Activated T-helper 2 cell treated with anti-CD3 and anti-CD28 coated beads, Interferon-gamma antibody, Interleukin-2, Interleukin-4, amounts not matched to agents 10 μg/mL and 5 μg/mL and 100 μg/mL, durations not matched to agents 14 hours and 24 hours and 36 hours (primary cell): ENCODE data around the gene EP400. TPM values are rescaled to one million over a fixed set of nuclear protein-coding genes. Genes with fewer than 3 reads are reported as not detected.

ENCODE experiments used
- DNase-seq: peaks from one replicate; pipeline ENCODE4 v3.0.0; 2021; ENCODE audit warnings: low spot score
- H3K27ac Mint-ChIP-seq: one replicate; pipeline ENCODE4 v1.8.0; 2021; ENCODE audit warnings: mixed read lengths
- H3K27me3 Mint-ChIP-seq: one replicate; pipeline ENCODE4 v1.8.0; 2021; ENCODE audit warnings: low read depth, mixed read lengths
- H3K36me3 Mint-ChIP-seq: one replicate; pipeline ENCODE4 v1.8.0; 2021; ENCODE audit warnings: low read depth, mixed read lengths
- H3K4me1 Mint-ChIP-seq: one replicate; pipeline ENCODE4 v1.8.0; 2021; ENCODE audit warnings: low read depth, mixed read lengths
- H3K4me3 Mint-ChIP-seq: one replicate; pipeline ENCODE4 v1.8.0; 2021; ENCODE audit warnings: low read depth, mild to moderate bottlenecking, moderate library complexity, mixed read lengths
- H3K9me3 Mint-ChIP-seq: one replicate; pipeline ENCODE4 v1.8.0; 2021; ENCODE audit warnings: mixed read lengths
- intact Hi-C: fragments of 100-400 bp; cut with micrococcal nuclease; formaldehyde crosslinking; loops from one replicate; pipeline ENCODE4 v1.15.1; 2023
- total RNA-seq: library from RNA; stranded (reverse); gene quantifications from 2 replicates; pipeline ENCODE4 v1.2.3, GENCODE V29; 2022

The EP400 gene
- total RNA-seq, 1 donor from 2014 or later, result 57.7 TPM

GRCh38 chr12:132000286-132000872 lies 50.6 kb downstream of the EP400 start:
- H3K27me3 Mint-ChIP-seq, result no peaks in the 10 kb centered on the region
- H3K4me3 Mint-ChIP-seq, result no peak overlapping the region
- H3K9me3 Mint-ChIP-seq, result no peaks in the 10 kb centered on the region
- intact Hi-C loops, result no loop called here
- no peaks in the 10 kb centered on the region for H3K4me1 Mint-ChIP-seq
- no peak overlapping the region for H3K27ac Mint-ChIP-seq
- peaks cover 34% of the 10 kb centered on the region for H3K36me3 Mint-ChIP-seq
- no peak for DNase-seq

- no peaks in the 10 kb centered on the region for H3K9me3 Mint-ChIP-seq
- no peak for DNase-seq
- no peak overlapping the region for H3K27ac Mint-ChIP-seq
- no peaks in the 10 kb centered on the region for H3K27me3 Mint-ChIP-seq
- no peaks in the 10 kb centered on the region for H3K4me1 Mint-ChIP-seq
- intact Hi-C loops, result no loop called here
- H3K36me3 Mint-ChIP-seq, result peaks cover 48% of the 10 kb centered on the region
- H3K4me3 Mint-ChIP-seq, result no peak overlapping the region
Measured at GRCh38 chr12:132003846-132004245, 54.1 kb downstream of the EP400 start.

- intact Hi-C loops, result no loop called here
- Mint-ChIP-seq H3K4me3 (no peak overlapping the region), H3K27me3 (no peaks in the 10 kb centered on the region), H3K4me1 (no peaks in the 10 kb centered on the region), H3K36me3 (peaks cover 47% of the 10 kb centered on the region), H3K27ac (no peak overlapping the region), H3K9me3 (no peaks in the 10 kb centered on the region)
- no peak for DNase-seq
Measured at GRCh38 chr12:132004946-132005345, 55.2 kb downstream of the EP400 start.

GRCh38 chr12:132006056-132006680 lies 56.4 kb downstream of the EP400 start:
- Mint-ChIP-seq H3K9me3 (no peaks in the 10 kb centered on the region), H3K27ac (no peak overlapping the region), H3K4me1 (no peaks in the 10 kb centered on the region), H3K27me3 (no peaks in the 10 kb centered on the region), H3K4me3 (no peak overlapping the region), H3K36me3 (peaks cover 51% of the 10 kb centered on the region)
- intact Hi-C loops, result no loop called here
- no peak for DNase-seq

GRCh38 chr12:132007041-132007440 lies 57.3 kb downstream of the EP400 start:
- Mint-ChIP-seq H3K4me3 (no peak overlapping the region), H3K9me3 (no peaks in the 10 kb centered on the region), H3K36me3 (peaks cover 53% of the 10 kb centered on the region), H3K27ac (no peak overlapping the region), H3K27me3 (no peaks in the 10 kb centered on the region), H3K4me1 (no peaks in the 10 kb centered on the region)
- no peak for DNase-seq
- intact Hi-C loops, result no loop called here

GRCh38 chr12:132009336-132009859 lies 59.7 kb downstream of the EP400 start:
- Mint-ChIP-seq H3K27me3 (no peaks in the 10 kb centered on the region), H3K4me3 (no peak overlapping the region), H3K36me3 (peaks cover 63% of the 10 kb centered on the region), H3K4me1 (no peaks in the 10 kb centered on the region), H3K9me3 (no peaks in the 10 kb centered on the region), H3K27ac (no peak overlapping the region)
- intact Hi-C loops, result no loop called here
- DNase-seq, result no peak

- H3K4me1 Mint-ChIP-seq, result no peaks in the 10 kb centered on the region
- DNase-seq, result no peak
- no peak overlapping the region for H3K27ac Mint-ChIP-seq
- no peak overlapping the region for H3K4me3 Mint-ChIP-seq
- H3K9me3 Mint-ChIP-seq, result no peaks in the 10 kb centered on the region
- no peaks in the 10 kb centered on the region for H3K27me3 Mint-ChIP-seq
- peaks cover 69% of the 10 kb centered on the region for H3K36me3 Mint-ChIP-seq
- intact Hi-C loops, result no loop called here
Measured at GRCh38 chr12:132012919-132013568, 63.3 kb downstream of the EP400 start.

GRCh38 chr12:132014092-132014914 lies 64.6 kb downstream of the EP400 start:
- Mint-ChIP-seq H3K27ac (no peak overlapping the region), H3K36me3 (peaks cover 69% of the 10 kb centered on the region), H3K9me3 (no peaks in the 10 kb centered on the region), H3K27me3 (no peaks in the 10 kb centered on the region), H3K4me1 (no peaks in the 10 kb centered on the region), H3K4me3 (no peak overlapping the region)
- no peak for DNase-seq
- intact Hi-C loops, result no loop called here

- H3K36me3 Mint-ChIP-seq, result peaks cover 68% of the 10 kb centered on the region
- H3K27ac Mint-ChIP-seq, result no peak overlapping the region
- intact Hi-C loops, result no loop called here
- H3K4me1 Mint-ChIP-seq, result no peaks in the 10 kb centered on the region
- no peaks in the 10 kb centered on the region for H3K9me3 Mint-ChIP-seq
- H3K4me3 Mint-ChIP-seq, result no peak overlapping the region
- no peak for DNase-seq
- no peaks in the 10 kb centered on the region for H3K27me3 Mint-ChIP-seq
Measured at GRCh38 chr12:132014915-132015280, 65.2 kb downstream of the EP400 start.

- Mint-ChIP-seq H3K27me3 (no peaks in the 10 kb centered on the region), H3K36me3 (peaks cover 69% of the 10 kb centered on the region), H3K9me3 (no peaks in the 10 kb centered on the region), H3K4me3 (no peak overlapping the region), H3K27ac (no peak overlapping the region), H3K4me1 (no peaks in the 10 kb centered on the region)
- DNase-seq, result no peak
- intact Hi-C loops, result no loop called here
Measured at GRCh38 chr12:132015686-132016430, 66.1 kb downstream of the EP400 start.

- Mint-ChIP-seq H3K4me1 (no peaks in the 10 kb centered on the region), H3K36me3 (peaks cover 67% of the 10 kb centered on the region), H3K9me3 (no peaks in the 10 kb centered on the region), H3K4me3 (no peak overlapping the region), H3K27me3 (no peaks in the 10 kb centered on the region), H3K27ac (no peak overlapping the region)
- intact Hi-C loops, result no loop called here
- no peak for DNase-seq
Measured at GRCh38 chr12:132018193-132018916, 68.6 kb downstream of the EP400 start.

- intact Hi-C loops, result no loop called here
- peaks cover 68% of the 10 kb centered on the region for H3K36me3 Mint-ChIP-seq
- no peak for DNase-seq
- H3K9me3 Mint-ChIP-seq, result no peaks in the 10 kb centered on the region
- no peak overlapping the region for H3K27ac Mint-ChIP-seq
- no peaks in the 10 kb centered on the region for H3K27me3 Mint-ChIP-seq
- no peaks in the 10 kb centered on the region for H3K4me1 Mint-ChIP-seq
- H3K4me3 Mint-ChIP-seq, result no peak overlapping the region
Measured at GRCh38 chr12:132019891-132020290, 70.1 kb downstream of the EP400 start.
